ENCODE data around the gene DPY19L1. TPM values are rescaled to one million over a fixed set of nuclear protein-coding genes. Genes with fewer than 3 reads are reported as not detected.
"Not testable (repeated sequence)": the region's sequence is repeated elsewhere in the genome, so short reads cannot be mapped to it uniquely, and the experiment has no call there.

DPY19L1 gene
- total and polyA plus RNA-seq, 10 donors = 4.8 to 41.6 (median 28.3) TPM

GRCh38 chr7:35004531-35005095, 32.7 kb downstream of the DPY19L1 start:
- Histone ChIP-seq H3K36me3 (peaks cover 0 to 9% (median 0%) of the 10 kb centered on the region in 6 donors), H3K27ac (no peak overlapping the region), H3K27me3 (replicated peaks in 1 of 7) (no peaks in the 10 kb centered on the region), H3K4me3 (no peak overlapping the region), H3K9me3 (no peaks in the 10 kb centered on the region), H3K4me1 (no peaks in the 10 kb centered on the region)
- WGBS, 5 donors = 86 to 97% (median 95%) methylated on average over 1 of the region's 1 CpG
- intact Hi-C loops (cut with DNase I; ENCODE audit: low total_unique reads) = no loop called here
- TF ChIP-seq CTCF (IDR thresholded peaks at IDR 0.05 in 8 of 11, conservative IDR thresholded peaks at IDR 0.05 in 3 of 11) = no peak
- TF ChIP-seq POLR2AphosphoS5 (IDR thresholded peaks at IDR 0.05) = no peak
- TF ChIP-seq POLR2A (IDR thresholded peaks at IDR 0.05) = no peak
- no peak for DNase-seq

- H3K4me1 ChIP-seq = no peaks in the 10 kb centered on the region
- WGBS, 5 donors = 91 to 95% (median 94%) methylated on average over 7 of the region's 7 CpGs
Measured at GRCh38 chr7:35003679-35004303, 33.5 kb downstream of the DPY19L1 start.

GRCh38 chr7:35003177-35003650, 34.1 kb downstream of the DPY19L1 start:
- H3K4me3 ChIP-seq; H3K36me3 ChIP-seq; H3K4me1 ChIP-seq; H3K27me3 ChIP-seq (replicated peaks in 1 of 7); intact Hi-C loops (cut with DNase I; ENCODE audit: low total_unique reads); H3K9me3 ChIP-seq; DNase-seq; H3K27ac ChIP-seq: not testable (repeated sequence)
- 87 to 100% (median 100%) methylated on average over 1 of the region's 1 CpG for WGBS, 5 donors

More at GRCh38 chr7:35003679-35004303, 33.5 kb downstream of the DPY19L1 start:
- Histone ChIP-seq H3K27ac (no peak overlapping the region), H3K9me3 (no peaks in the 10 kb centered on the region), H3K36me3 (peaks cover 0 to 9% (median 0%) of the 10 kb centered on the region in 6 donors), H3K27me3 (replicated peaks in 1 of 7) (no peaks in the 10 kb centered on the region), H3K4me3 (no peak overlapping the region)
- no peak for DNase-seq
- TF ChIP-seq CTCF (IDR thresholded peaks at IDR 0.05 in 8 of 11, conservative IDR thresholded peaks at IDR 0.05 in 3 of 11) (no peak), POLR2AphosphoS5 (IDR thresholded peaks at IDR 0.05) (no peak), POLR2A (IDR thresholded peaks at IDR 0.05) (no peak)
- intact Hi-C loops (cut with DNase I; ENCODE audit: low total_unique reads) = no loop called here

- H3K36me3 ChIP-seq; H3K27me3 ChIP-seq (replicated peaks in 1 of 7); H3K9me3 ChIP-seq; H3K4me1 ChIP-seq; H3K27ac ChIP-seq; H3K4me3 ChIP-seq; intact Hi-C loops (cut with DNase I; ENCODE audit: low total_unique reads); DNase-seq: not testable (repeated sequence)
- WGBS, 5 donors = 87 to 94% (median 90%) methylated on average over 6 of the region's 6 CpGs
Measured at GRCh38 chr7:34998335-34998734, 39.0 kb downstream of the DPY19L1 start.

- H3K36me3 ChIP-seq; DNase-seq; H3K27me3 ChIP-seq (replicated peaks in 1 of 7); intact Hi-C loops (cut with DNase I; ENCODE audit: low total_unique reads); H3K27ac ChIP-seq; H3K4me1 ChIP-seq; H3K9me3 ChIP-seq; H3K4me3 ChIP-seq: not testable (repeated sequence)
- WGBS, 5 donors = 68 to 83% (median 82%) methylated on average over 2 to 5 of the region's 5 CpGs
Measured at GRCh38 chr7:34996423-34997090, 40.7 kb downstream of the DPY19L1 start.

Data from spleen (tissue), 11 donors.